HTERT RPE-1 (cell line): ENCODE measurements around the gene RAB43.
"Not testable (repeated sequence)": the region's sequence is repeated elsewhere in the genome, so short reads cannot be mapped to it uniquely, and the experiment has no call there.

Experiments
- in situ Hi-C: fragments of 300-500 bp; cut with MboI; formaldehyde crosslinking; loops from 4 replicates; pipeline ENCODE4 v1.14.3; 2020; ENCODE audit warnings: low sequenced_read_pairs

RAB43 gene

DNA sequence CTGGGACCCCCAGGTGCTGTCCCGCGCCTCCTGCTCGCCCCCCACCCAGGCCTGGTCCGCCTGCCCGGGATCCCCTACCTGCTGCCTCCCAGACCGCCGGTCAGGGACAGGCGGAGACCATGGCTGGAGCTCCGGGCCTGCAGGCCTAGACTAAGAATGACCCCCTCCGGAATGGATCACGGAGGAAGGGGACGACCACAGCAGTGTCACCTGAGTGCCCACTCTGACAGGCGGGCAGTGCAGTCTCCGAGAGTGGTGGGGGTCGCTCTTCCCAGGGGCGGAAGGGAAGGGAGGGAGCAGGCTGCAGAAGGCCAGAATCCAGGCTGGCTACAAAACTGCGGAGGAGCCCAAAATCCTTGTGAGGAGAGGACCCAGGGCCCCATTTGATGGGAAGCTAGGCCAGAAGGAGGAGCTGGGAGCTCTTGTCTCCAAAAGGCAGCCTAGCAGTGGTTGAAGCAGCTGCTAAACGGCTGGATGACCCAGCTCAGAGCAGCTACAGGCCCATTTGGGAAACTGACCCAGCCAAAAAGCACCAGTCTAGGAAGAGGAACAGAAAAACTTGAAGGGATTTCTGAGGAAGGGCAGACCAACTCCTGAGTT is 908 bp upstream of the RAB43 start:
- in situ Hi-C loops = no loop called here

DNA sequence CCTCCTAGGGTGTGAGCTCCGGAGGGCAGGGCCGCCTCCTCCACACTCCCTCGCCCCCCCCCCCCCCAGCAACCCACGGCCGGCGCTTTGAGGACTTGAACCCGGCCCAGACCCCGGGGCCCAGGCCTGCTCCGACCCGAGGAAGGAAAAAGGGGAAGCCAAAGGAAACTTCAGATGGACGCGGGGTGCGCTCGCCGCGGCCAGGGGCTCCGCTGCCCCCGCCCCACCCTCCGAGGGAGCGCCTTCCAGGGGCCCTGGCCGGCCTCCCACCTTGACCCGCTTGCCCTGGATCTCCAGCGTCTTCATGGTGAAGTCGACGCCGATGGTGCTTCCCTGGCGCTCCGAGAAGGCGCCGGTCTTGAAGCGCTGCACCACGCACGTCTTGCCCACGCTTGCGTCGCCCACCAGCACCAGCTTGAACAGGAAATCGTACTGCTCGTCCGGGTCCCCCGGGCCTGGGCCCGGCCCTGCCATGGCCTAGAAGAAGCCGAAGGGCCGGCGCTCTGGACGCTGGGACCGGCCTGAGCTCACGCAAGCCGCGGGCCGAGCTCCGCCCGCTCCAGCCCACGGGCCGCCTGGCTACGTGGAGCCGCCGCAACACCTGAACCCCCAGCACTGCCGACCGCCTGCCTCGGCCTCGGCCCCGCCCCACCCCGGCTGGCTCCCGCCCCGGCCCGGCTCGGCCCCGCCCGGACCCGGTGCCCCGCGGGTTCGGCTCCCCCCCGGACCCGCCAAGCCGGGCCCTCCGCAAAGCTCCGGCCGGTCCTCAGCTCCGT is 400 bp downstream of the RAB43 start:
- in situ Hi-C loops = no loop called here

DNA sequence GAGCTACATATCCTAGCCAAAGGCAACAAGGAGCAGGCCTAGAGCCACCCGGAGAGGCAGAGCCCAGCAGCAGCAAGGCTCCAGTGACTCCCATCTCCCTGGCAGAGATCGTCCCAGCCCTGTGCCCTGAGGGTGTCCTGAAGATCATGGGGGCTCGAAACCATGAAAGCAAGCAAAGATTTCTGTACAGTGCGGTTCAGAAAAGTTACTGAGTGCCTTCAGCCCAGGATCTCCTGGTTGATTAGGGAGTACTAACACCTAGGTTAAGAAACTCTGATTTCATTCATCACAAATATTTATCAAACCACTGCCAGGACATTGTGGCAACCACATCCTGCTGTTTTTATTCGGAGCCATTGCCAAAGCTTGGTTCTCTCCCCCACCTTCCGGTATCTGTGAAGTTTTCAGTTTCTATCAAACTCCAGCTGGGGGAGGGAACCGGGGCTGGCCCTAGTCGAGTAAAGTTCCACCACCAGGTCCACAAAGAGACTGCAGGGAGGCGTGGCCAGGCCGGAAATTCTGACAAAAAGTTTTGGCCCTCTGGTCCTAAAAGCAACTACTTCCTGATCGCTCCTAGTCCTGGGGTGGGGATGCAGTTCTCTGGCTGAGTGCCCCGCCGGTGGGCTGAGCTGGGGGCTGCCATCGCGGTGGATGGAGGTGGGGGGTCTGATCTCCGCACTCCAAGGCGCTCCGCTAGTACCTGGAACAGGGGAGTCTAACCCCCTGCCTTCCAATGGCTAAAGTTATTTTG is 1.2 kb downstream of the RAB43 start:
- in situ Hi-C loops = no loop called here

DNA sequence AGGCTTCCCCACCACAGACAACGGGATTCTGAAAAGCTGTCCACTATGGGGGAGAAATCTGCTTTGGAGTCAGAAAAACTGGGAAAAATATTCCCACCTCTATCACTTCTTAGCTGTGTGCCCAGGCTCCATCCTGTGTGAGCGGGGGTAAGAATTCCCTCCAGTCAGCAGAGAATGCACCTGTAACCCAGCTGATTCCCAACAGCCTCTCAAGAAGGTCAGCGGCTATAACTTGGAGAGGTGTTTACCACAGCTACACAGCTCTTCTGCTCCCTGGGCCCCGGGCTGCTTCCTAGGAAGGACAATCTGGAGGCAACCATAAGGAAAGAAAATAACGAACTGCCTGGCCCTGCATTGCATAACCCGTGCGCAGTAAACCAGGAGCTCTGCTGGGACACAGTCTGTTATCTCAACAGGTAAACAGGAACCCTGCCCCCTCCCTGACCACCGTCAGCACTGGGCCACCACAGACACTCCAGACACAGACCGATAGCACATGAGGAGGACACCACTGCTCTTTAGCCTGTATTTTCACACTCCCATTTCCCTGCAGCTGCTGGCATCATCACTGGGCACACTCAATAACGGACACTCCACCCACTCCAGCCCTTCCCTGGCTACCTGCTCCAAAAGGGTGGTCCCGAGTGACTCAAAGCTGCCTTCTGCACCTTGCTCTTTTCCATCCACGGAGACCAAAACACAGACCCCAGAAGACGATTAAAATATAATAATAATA is 2.1 kb downstream of the RAB43 start:
- in situ Hi-C loops = no loop called here

DNA sequence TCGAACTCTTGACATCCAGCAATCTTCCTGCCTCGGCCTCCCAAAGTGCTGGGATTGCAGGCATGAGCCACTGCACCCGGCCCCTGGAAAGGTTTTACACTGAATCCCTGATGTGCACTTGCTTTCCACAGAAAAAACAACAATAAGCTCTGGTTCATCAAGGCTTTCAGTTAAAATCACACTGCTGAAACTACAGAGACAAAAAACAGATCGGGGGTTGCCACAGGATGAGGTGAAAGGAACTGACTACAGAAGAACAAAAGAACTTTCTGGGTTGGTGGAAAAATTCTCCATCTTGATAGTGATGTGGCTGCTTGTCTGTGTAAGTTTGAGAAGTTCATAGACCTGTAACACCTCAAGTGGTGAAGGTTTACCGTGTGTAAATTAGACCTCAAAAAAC is 2.9 kb downstream of the RAB43 start:
- in situ Hi-C loops = no loop called here

DNA sequence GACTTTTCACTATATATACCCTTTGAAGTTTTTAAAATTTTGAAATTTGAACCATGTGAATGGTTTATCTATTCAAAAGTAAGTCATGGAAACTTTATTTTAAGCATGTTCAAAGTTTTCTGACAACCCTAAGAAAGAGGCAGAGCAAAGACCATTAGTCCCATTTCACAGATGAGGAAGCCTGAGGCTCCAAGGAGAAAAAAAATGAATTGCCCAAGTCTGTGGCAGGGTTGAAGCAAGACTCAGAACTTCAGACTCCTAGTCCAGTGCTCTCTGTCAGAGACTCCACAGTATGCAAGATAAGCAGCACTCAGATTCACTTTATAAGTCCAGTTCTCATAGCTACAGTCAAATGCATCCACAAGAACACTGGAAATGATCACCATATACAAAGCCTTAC is 4.5 kb downstream of the RAB43 start:
- in situ Hi-C loops = no loop called here

DNA sequence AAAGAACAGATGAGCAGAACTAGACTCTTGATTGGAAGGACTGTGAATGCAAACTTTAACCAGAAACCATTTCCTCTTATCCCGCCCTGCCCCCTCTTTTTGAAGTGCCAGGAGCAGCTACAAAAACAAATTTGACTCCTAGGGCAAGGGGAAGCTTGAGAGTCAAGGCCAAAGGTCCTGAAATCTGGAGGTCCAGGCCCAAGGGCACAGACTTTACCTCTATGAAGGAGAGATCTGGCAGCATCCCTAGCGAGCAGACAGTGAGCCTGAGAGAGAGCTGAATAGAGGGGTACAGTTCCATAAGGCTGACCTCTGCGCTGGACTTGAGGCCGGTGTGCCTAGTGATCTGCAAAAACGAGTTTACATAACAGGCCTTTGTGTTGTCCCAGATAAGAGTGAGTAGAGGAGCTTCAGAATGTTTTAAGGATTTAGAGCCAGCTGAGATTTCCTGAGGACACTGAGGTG is 5.1 kb downstream of the RAB43 start:
- in situ Hi-C loops = no loop called here

DNA sequence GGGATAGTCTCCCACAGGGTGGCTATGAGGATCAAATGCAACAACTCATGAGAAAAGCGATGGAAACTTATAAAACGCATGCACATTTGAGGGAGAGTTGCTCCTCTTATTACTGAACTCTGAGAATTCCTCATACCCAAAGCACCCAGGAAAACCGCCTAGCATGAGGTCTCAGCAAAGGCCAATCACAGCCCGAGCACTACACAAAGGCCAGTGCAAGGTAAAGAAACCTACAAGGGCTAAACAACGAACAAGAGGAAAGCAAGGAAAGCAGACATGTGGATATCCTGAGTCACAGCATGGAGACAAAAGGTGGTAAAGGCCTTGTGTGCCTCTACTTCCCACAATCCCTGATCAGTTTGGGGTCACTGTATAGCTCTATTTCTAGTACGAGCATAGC is 7.1 kb downstream of the RAB43 start:
- in situ Hi-C loops = no loop called here

DNA sequence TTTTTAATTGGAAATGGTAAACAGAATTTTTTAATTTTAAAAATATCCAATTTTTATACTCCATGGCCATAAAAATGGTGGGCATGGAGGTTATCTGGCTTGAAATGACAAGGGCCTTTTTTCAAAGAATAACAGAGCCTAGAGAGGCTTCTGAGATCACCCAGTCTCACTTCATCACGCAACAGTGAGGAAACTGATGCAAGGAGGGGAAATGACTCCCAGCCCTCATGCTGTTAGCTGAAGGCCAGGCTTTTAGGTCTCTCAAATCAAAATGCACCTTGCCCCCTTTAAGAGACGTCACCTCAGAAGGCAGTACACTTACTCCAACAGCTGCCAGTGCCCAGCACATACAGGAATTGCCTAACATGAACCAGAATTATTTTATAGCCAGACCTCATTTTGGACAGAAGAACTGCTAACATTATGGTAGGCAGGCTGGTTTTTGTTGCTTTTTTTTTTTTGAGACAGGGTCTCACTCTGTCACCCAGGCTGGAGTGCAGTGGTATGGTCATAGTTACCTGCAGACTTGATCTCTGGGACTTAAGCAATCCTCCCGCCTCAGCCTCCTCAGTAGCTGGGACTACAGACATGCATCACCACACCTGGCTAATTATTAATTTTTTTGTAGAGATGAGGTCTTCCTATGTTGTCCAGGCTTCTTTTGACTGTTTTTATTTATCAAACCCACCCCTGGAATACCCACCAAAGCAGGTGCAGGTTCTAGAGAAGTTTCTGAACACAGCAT is 9.1 kb downstream of the RAB43 start:
- in situ Hi-C loops = no loop called here

DNA sequence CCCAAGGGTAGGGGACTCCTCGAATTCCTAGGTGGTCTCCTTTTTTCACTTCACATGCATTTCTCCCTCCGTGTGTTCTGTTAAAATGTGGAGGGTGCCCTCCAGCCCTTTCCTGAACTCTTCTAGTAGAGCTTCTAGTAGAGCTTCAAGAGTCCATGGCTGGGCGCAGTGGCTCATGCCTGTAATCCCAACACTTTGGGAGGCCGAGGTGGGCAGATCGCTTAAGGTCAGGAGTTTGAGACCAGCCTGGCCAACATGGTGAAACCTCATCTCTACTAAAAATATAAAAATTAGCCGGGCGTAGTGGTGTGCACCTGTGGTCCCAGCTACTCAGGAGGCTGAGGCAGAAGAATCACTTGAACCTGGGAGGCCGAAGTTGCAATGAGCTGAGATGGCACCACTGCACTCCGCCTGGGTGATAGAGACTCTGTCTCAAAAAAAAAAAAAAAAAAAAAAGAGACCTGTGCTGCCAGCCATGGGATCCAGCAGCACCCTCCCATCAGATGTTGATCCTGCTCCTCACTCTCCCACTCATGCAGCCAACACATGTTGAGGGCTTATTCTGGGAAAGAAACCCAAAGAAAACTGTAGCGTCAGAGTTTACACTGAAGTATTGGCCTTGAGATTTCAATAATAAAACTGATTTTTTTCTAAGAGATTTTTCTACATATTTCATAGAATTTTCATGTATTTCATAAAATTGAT is 10.4 kb downstream of the RAB43 start:
- in situ Hi-C loops = not testable (repeated sequence)

DNA sequence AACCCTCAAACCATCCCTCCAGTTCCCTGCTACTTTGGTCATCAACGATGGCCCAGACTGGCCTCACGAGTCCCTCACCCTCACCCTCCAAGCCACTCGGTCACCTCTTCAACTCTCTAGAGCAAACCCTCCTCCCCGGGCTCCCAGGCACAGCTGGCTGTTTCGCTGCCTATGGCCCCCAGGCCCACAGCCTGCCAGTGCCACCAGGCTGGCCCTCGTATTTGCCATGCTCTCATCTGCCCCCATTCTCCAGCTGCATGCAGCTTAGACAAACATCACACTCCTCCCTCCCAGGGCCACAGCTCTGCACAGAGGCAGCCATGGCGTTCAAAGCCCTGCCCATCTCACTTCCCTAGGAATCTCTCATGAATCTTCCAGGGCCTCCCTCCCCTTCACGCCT is 13.8 kb downstream of the RAB43 start:
- in situ Hi-C loops = no loop called here

DNA sequence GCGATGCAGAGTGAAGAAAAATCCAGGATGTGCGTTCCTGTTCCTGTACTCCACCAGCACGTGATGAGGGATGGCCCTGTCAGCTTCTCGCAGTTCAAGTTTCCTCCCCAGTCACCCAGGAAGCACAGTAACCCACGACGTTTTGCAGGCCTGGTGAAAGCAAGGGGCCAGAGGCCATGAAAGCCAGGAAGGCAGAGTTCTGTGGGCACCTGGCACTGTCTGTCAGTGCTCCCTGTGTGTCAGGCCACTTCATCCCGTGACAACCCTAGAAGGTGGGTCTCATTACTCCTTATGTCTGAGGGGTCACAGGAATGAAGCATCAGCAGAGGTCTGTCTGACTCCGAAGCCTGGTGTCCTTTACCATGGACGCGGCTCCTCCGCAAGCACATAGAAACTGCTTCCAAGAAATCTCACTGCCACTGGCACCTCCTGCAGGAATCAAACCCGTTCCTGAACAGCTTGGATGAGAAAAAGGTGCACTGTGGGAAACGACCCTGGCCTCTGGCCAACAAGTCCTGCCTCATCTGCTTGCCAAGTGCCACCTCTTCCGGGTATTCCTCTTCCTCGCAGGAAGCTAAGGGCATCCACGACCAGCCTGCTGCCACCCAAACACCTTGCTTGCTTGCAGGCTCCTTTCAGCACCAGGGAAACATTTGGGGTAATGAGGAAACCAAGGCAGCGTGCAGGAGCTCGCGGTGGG is 14.6 kb downstream of the RAB43 start:
- in situ Hi-C loops = no loop called here

DNA sequence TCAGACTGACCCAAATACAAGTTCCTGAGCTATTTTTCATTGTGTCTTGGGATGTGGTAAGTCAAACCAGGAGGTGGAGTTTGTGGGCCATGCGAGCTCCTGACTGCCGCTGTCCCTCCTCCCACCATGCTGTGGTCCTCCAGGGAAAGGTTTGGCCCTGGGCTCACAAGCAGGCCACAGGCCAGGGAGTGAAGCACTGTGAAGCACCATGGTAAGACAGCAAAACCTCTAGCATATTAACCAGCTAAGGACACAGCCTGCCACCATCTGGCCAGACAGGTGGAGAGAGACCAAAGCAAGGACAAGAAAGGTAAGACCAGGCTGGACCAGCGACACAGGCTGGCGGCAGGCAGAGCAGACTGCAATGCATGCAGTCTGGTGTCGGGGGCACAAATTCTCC is 15.3 kb downstream of the RAB43 start:
- in situ Hi-C loops = no loop called here

DNA sequence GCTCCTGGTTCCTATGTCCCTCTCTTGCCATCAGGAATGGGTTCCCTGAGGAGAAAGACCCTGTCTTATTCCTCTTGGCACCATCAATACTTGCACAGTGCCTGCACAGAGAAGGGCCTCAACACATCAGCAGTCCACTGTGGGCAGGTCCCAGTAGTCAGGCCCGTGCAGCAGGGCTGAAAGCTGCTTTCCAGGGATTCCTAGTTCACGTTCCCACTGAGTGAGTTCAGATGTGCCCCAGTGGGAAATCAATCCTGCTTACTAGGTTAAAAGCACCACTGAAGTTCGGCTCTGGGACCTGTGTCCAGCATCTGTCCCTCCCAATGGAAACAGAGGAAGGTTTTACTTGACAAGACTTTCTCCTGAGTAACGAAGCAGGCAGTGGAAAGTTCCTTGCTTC is 15.7 kb downstream of the RAB43 start:
- in situ Hi-C loops = no loop called here

DNA sequence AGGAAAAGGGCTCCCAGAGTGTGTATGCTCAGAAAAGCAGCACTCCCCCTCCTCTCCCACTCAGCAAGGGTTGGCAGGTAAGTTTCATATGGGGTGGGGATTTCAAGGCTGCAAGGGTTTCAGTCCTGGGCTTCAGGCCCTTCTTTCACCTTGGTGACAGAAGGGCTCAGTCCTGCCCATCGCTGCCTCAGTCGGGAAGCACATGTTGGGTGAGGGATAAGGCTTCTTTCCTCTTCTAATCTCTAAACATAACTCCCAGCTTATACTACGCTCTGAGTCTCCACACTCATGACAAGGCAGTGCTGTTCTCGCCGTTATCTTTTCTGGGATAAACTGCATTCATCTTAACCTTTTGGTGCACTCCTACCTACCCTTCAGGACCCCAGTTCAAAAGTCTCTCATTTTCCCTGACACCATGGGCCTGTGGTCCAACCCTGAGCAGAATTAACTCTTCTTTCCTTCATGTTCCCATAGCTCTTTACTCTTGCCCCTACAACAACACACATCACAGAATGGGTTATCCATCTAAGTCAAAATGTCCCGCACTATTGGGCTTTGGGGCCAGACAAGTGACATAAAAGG is 17.0 kb downstream of the RAB43 start:
- in situ Hi-C loops = no loop called here

DNA sequence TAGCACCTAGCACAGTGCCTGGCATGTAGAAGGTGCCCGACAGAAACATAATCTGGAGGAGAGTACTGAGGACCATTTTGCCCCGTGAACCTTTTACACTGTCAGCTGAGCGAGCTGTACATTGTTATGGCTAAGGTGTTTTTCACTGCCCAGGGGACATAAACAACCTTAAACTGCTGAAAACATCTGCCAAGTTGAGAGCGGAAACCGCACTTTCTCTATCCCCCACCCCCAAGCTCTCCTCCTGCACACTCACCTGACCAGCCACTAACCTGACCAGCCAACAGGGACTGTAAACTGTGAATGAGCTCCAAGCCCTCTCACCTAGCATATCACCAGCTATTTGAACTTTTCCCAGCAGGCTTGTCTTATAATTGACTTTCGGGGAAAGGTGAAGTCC is 17.6 kb downstream of the RAB43 start:
- in situ Hi-C loops = no loop called here

DNA sequence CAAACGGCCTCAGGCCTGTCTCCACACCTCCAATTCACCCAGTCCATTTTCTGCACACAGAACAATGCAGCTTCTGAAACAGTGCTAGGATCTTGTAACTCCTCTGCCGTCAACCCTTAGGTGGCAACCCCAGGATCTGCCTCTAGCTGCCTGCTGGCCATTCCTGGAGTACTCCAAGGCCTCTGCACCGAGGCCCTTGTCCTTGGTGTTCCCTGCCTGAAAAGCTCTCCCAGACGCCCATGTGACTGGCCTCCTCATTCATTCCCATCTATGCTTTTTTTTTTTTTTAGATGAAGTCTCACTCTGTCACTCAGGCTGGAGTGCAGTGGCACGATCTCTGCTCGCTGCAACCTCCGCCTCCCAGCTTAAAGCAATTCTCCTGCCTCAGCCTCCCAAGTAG is 18.3 kb downstream of the RAB43 start:
- in situ Hi-C loops = no loop called here

DNA sequence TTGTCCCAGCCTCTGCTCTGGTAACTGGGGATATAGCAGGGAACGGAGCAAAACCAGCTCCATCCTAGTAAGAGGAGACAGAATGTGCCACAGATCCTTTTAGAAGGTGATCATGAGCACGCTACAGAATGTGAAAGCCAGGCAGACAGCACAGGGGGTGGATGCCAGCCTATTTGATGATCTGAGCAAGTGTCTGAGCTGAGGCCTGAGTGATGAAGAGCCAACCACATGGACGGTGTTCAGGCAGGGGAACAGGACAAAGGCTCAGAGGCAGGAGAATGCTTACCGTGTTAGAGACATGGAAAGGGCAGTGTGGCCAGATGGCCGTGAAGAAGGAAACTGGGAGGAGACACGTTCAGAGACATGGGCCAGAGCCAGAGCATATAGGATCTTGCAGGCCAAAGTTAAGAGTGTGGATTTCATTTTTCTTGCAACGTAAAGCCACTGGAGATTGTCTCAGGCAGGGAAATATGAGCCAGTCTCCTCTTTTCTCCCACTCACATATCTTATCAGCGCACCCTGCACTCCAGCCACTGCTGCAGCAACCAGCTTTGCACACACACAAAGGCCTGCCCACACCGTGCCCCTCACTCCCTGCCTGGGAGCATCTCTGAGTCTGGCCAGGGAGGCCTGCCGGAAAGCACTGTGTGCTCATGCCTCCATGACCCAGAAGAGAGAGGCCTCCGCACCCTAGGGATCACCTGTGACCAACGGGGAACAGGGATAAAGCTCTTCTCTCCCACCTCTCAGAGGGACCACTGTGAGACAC is 20.1 kb downstream of the RAB43 start:
- in situ Hi-C loops = no loop called here
